PC-9 (cell line): Measurements from ENCODE around the gene CMPK2. TPM values are rescaled to one million over a fixed set of nuclear protein-coding genes. Genes with fewer than 3 reads are reported as not detected.

Experiments
- BruUV-seq: library from RNA; stranded (reverse); fragments of 400-500 nt; replicated peaks from 2 replicates; lab custom pipeline; 2021; lab: Mats Ljungman, UMichigan
- CTCF ChIA-PET: fragments of 300-600 bp; sonication (Branson Sonifier 250); formaldehyde crosslinking; loops from one replicate; lab custom pipeline; 2022; ENCODE audit warnings: antibody characterized with exemption; lab: Charles Lee
- POLR2A ChIA-PET: fragments of 300-600 bp; sonication (Branson Sonifier 250); formaldehyde crosslinking; loops from one replicate; lab custom pipeline; 2022; ENCODE audit warnings: antibody characterized with exemption; ENCODE audit not compliant: unreplicated experiment; lab: Charles Lee
- DNase-seq, 2 experiments: peaks; one replicate each; pipeline versions ENCODE4 v3.0.0 to v3.0.0-alpha.2; 2015 to 2022; ENCODE audit warnings: mixed read lengths in 1 of 2
- H2AFZ ChIP-seq: fragments of 200-600 bp; sonication (generic); 2 replicates; pipeline ENCODE4 v1.8.1; 2017; ENCODE audit warnings: antibody characterized with exemption
- H3F3A ChIP-seq: fragments of 200-600 bp; sonication (generic); 2 replicates; pipeline ENCODE4 v1.8.1; 2017; ENCODE audit warnings: antibody characterized with exemption, mild to moderate bottlenecking, low read depth; ENCODE audit not compliant: insufficient read depth
- H3K27ac ChIP-seq: fragments of 200-600 bp; sonication (generic); 2 replicates; pipeline ENCODE4 v1.6.1; 2016; ENCODE audit warnings: mixed run types
- H3K27me3 ChIP-seq: fragments of 200-600 bp; sonication (generic); 2 replicates; pipeline ENCODE4 v1.6.1; 2016; ENCODE audit warnings: low read depth, mixed run types; ENCODE audit not compliant: insufficient read depth
- H3K36me3 ChIP-seq: fragments of 200-600 bp; sonication (generic); 2 replicates; pipeline ENCODE4 v1.6.1; 2016; ENCODE audit warnings: low read depth, mixed run types
- H3K4me1 ChIP-seq: fragments of 200-600 bp; sonication (generic); replicated peaks from 2 replicates; pipeline ENCODE4 v1.6.1; 2016; ENCODE audit warnings: mixed run types; ENCODE audit not compliant: insufficient read depth
- H3K4me2 ChIP-seq: fragments of 200-600 bp; sonication (generic); 2 replicates; pipeline ENCODE4 v1.6.1; 2017; ENCODE audit warnings: mixed run types
- H3K4me3 ChIP-seq: fragments of 200-600 bp; sonication (generic); 2 replicates; pipeline ENCODE4 v1.6.1; 2016; ENCODE audit warnings: mixed run types
- H3K79me2 ChIP-seq: fragments of 200-600 bp; sonication (generic); 2 replicates; pipeline ENCODE4 v1.6.1; 2017; ENCODE audit warnings: low read depth, mixed run types
- H3K9me2 ChIP-seq: fragments of 200-600 bp; sonication (generic); 2 replicates; pipeline ENCODE4 v1.8.1; 2017; ENCODE audit warnings: mild to moderate bottlenecking; ENCODE audit not compliant: insufficient read depth
- H3K9me3 ChIP-seq: fragments of 200-600 bp; sonication (generic); 2 replicates; pipeline ENCODE4 v1.8.1; 2016; ENCODE audit warnings: low read depth; ENCODE audit not compliant: insufficient read depth
- H4K20me1 ChIP-seq: fragments of 200-600 bp; sonication (generic); 2 replicates; pipeline ENCODE4 v1.8.1; 2017; ENCODE audit not compliant: insufficient read depth
- CTCF ChIP-seq: fragments of 200-600 bp; sonication (generic); conservative IDR thresholded peaks from 2 replicates; pipeline ENCODE4 v1.6.1; 2017; ENCODE audit warnings: mixed run types, antibody characterized with exemption, mild to moderate bottlenecking, moderate library complexity
- EZH2 ChIP-seq: fragments of 200-600 bp; sonication (generic); IDR thresholded peaks from 2 replicates; pipeline ENCODE4 v1.8.0; 2017; ENCODE audit warnings: antibody characterized with exemption, low read depth
- intact Hi-C: fragments of 100-400 bp; cut with micrococcal nuclease; formaldehyde crosslinking; loops from one replicate; pipeline ENCODE4 v1.10.0; 2022; ENCODE audit not compliant: unreplicated experiment
- total RNA-seq: library from RNA; stranded (reverse); gene quantifications from 2 replicates; pipeline ENCODE4 v1.2.3, GENCODE V29; 2021

The CMPK2 gene
- total RNA-seq, 1 experiment from 2014 or later: not detected

DNA sequence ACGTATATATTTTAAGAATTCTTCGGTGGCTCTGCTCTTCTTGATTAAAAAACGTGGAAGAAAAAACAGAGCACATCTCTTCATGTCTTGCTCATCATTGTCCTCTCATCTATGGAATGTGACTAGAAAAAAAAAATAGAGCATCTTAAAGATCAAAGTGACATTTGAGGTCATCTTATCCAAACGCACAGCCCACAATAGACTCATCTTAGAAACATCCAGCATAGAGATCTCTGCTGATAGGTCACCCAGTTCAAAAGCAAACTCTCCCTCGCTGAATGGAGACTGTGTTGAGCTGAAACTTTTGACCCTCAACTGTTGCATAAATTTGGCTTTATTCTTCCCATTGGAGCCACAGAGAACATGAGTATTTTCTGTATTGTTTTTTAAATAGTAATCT, 65.2 kb downstream of the CMPK2 start:
- Histone ChIP-seq H3K79me2 (no peaks in the 10 kb centered on the region), H3K27me3 (peaks cover 35% of the 10 kb centered on the region), H3K4me3 (no peak overlapping the region), H2AFZ (no peak overlapping the region), H3K9me2 (no peaks in the 10 kb centered on the region), H4K20me1 (no peaks in the 10 kb centered on the region), H3F3A (no peaks in the 10 kb centered on the region), H3K4me1 (no peaks in the 10 kb centered on the region), H3K4me2 (no peak overlapping the region), H3K9me3 (no peaks in the 10 kb centered on the region), H3K36me3 (no peaks in the 10 kb centered on the region), H3K27ac (no peak overlapping the region)
- no peak for DNase-seq
- TF ChIP-seq CTCF (no peak), EZH2 (no peak)
- no TSS peak for BruUV-seq
- POLR2A ChIA-PET: no interaction called here
- CTCF ChIA-PET: no interaction called here
- intact Hi-C loops: no loop called here

Other genes with a start within 250 kb of the CMPK2 start
- not detected in 2 replicates for gene RSAD2, start 11.9 kb upstream of the CMPK2 start, total RNA-seq
- 0.94 and 1.1 TPM in 2 replicates for gene RNF144A, start 51.5 kb upstream of the CMPK2 start, total RNA-seq